CD14-positive monocyte (primary cell): Measurements from ENCODE around the gene SHISAL1. TPM values are rescaled to one million over a fixed set of nuclear protein-coding genes. Genes with fewer than 3 reads are reported as not detected.

Source experiments
- DNase-seq, 3 donors: peaks; one replicate each; pipeline ENCODE4 v3.0.0-alpha.2; 2011 to 2022
- H2AFZ ChIP-seq: 2 replicates; pipeline ENCODE4 v1.6.0; 2012; ENCODE audit warnings: mild to moderate bottlenecking, low read depth, low read length, inconsistent platforms; ENCODE audit not compliant: insufficient read depth, poor library complexity, severe bottlenecking
- H3K27ac ChIP-seq, 2 donors: 1 replicate in 1 of 2; 2 replicates in 1 of 2; pipeline ENCODE4 v1.5.1; 2012 to 2013; ENCODE audit warnings: low read length in 2 of 2, control low read depth in 1 of 2, inconsistent platforms in 1 of 2, low read depth in 1 of 2, mild to moderate bottlenecking in 1 of 2
- H3K27me3 ChIP-seq, 2 donors: one replicate each; pipeline versions ENCODE4 v1.6.0 to v1.6.1; 2011 to 2013; ENCODE audit warnings: low read length in 2 of 2; ENCODE audit not compliant: control insufficient read depth in 2 of 2, insufficient read depth in 2 of 2
- H3K36me3 ChIP-seq, 2 donors: replicated peaks in 1 of 2; 1 replicate in 1 of 2; 2 replicates in 1 of 2; pipeline versions ENCODE4 v1.5.1 to v1.6.1; 2012 to 2013; ENCODE audit warnings: low read length in 2 of 2, control low read depth in 1 of 2, inconsistent platforms in 1 of 2, mild to moderate bottlenecking in 1 of 2; ENCODE audit not compliant: insufficient read depth in 2 of 2, control insufficient read depth in 1 of 2
- H3K4me1 ChIP-seq, 2 donors: 1 replicate in 1 of 2; 2 replicates in 1 of 2; pipeline versions ENCODE4 v1.5.1 to v1.6.1; 2012 to 2013; ENCODE audit warnings: low read length in 2 of 2, control low read depth in 1 of 2, inconsistent platforms in 1 of 2, mild to moderate bottlenecking in 1 of 2, moderate library complexity in 1 of 2; ENCODE audit not compliant: insufficient read depth in 2 of 2, control insufficient read depth in 1 of 2
- H3K4me2 ChIP-seq: replicated peaks from 2 replicates; pipeline ENCODE3; 2012; ENCODE audit warnings: low read length, moderate library complexity, mild to moderate bottlenecking; ENCODE audit not compliant: poor library complexity, severe bottlenecking; ENCODE audit errors: extremely low read depth
- H3K4me3 ChIP-seq, 3 experiments: fragments of 200-600 bp in 1 of 3; sonication (generic) in 1 of 3; replicated peaks in 1 of 3; 1 replicate in 2 of 3; 2 replicates in 1 of 3; pipeline ENCODE4 v1.5.1; 2011 to 2013; ENCODE audit warnings: low read length in 3 of 3, mild to moderate bottlenecking in 3 of 3, control low read depth in 2 of 3, low read depth in 2 of 3, inconsistent platforms in 1 of 3, moderate library complexity in 1 of 3
- H3K79me2 ChIP-seq: 2 replicates; pipeline ENCODE4 v1.6.0; 2012; ENCODE audit warnings: mild to moderate bottlenecking, control low read depth, inconsistent platforms, low read length, moderate library complexity; ENCODE audit not compliant: insufficient read depth
- H3K9ac ChIP-seq: 2 replicates; pipeline ENCODE4 v1.6.0; 2017; ENCODE audit warnings: low read length, mild to moderate bottlenecking; ENCODE audit not compliant: insufficient read depth, poor library complexity, severe bottlenecking
- H3K9me3 ChIP-seq, 2 donors: replicated peaks in 1 of 2; 1 replicate in 1 of 2; 2 replicates in 1 of 2; pipeline versions ENCODE4 v1.5.1 to v1.6.1; 2012 to 2013; ENCODE audit warnings: low read length in 2 of 2, control low read depth in 1 of 2; ENCODE audit not compliant: control insufficient read depth in 1 of 2, insufficient read depth in 1 of 2
- H4K20me1 ChIP-seq: 2 replicates; pipeline ENCODE4 v1.6.0; 2012; ENCODE audit warnings: mild to moderate bottlenecking, low read length, control low read depth, moderate library complexity; ENCODE audit not compliant: insufficient read depth
- H3K27ac Mint-ChIP-seq, 7 donors: one replicate each; pipeline ENCODE4 v1.8.0; 2020; ENCODE audit warnings: mild to moderate bottlenecking in 7 of 7, mixed read lengths in 7 of 7, moderate library complexity in 6 of 7, inconsistent platforms in 2 of 7
- H3K27me3 Mint-ChIP-seq, 3 donors: one replicate each; pipeline ENCODE4 v1.8.0; 2021 to 2022; ENCODE audit warnings: low read depth in 3 of 3, mild to moderate bottlenecking in 3 of 3, mixed read lengths in 3 of 3, moderate library complexity in 3 of 3, inconsistent platforms in 1 of 3
- H3K36me3 Mint-ChIP-seq, 2 donors: one replicate each; pipeline ENCODE4 v1.8.0; 2020; ENCODE audit warnings: mixed read lengths in 2 of 2, inconsistent platforms in 1 of 2, mild to moderate bottlenecking in 1 of 2
- H3K4me1 Mint-ChIP-seq: one replicate; pipeline ENCODE4 v1.8.0; 2020; ENCODE audit warnings: mild to moderate bottlenecking, mixed read lengths
- H3K4me3 Mint-ChIP-seq, 2 donors: one replicate each; pipeline ENCODE4 v1.8.0; 2020; ENCODE audit warnings: mild to moderate bottlenecking in 2 of 2, mixed read lengths in 2 of 2, moderate library complexity in 1 of 2
- H3K9me3 Mint-ChIP-seq, 7 donors: one replicate each; pipeline ENCODE4 v1.8.0; 2020 to 2022; ENCODE audit warnings: mixed read lengths in 7 of 7, mild to moderate bottlenecking in 6 of 7, moderate library complexity in 6 of 7, inconsistent platforms in 2 of 7
- WGBS: methylation state at CpG from one replicate; pipeline ENCODE4 v1.1.5; 2013; ENCODE audit warnings: missing lambda C conversion rate; ENCODE audit not compliant: insufficient coverage; 5-methylcytosine and 5-hydroxymethylcytosine counted together
- intact Hi-C, 2 donors: fragments of 100-400 bp; cut with micrococcal nuclease; formaldehyde crosslinking; loops; one replicate each; pipeline versions ENCODE4 v1.15.0 to v1.15.1; 2023
- polyA plus RNA-seq, 3 donors: library from polyadenylated mRNA; depleted of rRNA in 1 of 3; unstranded in 2 of 3; stranded (reverse) in 1 of 3; fragments of 300-500 nt in 2 of 3; fragments of >200 nt in 1 of 3; fragmentation: Illumina TruSeq in 2 of 3; gene quantifications; 1 replicate in 2 of 3; 2 replicates in 1 of 3; pipeline ENCODE4 v1.2.3, GENCODE V29; 2012 to 2021
- TF ChIP-seq, protein P1 (sequence below): fragments of 200-600 bp; IDR thresholded peaks from one replicate; pipeline ENCODE4 v1.8.0; 2022; ENCODE audit warnings: antibody characterized with exemption, mild to moderate bottlenecking

SHISAL1 gene
- polyA plus RNA-seq, 3 donors, result not detected

DNA sequence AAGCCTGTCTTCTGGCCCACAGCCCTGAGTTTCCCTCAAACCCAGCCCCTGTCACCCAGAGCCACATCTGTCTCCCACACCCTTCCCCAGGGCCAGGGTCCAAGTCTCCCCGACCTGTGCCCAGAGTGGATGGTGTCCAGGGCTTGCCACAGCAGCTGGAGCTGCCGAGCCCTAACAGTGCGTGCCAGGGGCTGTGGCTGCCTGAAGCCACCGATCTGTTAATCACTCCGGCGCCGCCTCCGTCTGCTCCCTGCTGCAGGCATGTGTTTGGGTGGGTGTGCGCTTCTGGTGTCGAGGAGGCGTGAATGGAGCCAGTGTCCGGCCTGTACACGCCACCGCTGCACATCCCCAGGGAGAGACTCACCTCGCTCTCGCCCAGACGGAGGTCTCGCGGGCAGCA is 26.1 kb downstream of the SHISAL1 start:
- Mint-ChIP-seq H3K9me3 (peaks cover 0 to 2% (median 0%) of the 10 kb centered on the region in 7 donors), H3K4me1 (peaks cover 2% of the 10 kb centered on the region), H3K36me3 (no peaks in the 10 kb centered on the region), H3K27me3 (peaks cover 3 to 9% (median 9%) of the 10 kb centered on the region in 3 donors), H3K4me3 (no peak overlapping the region), H3K27ac (no peak overlapping the region)
- H3K27ac ChIP-seq, result no peak overlapping the region
- DNase-seq, result no peak
- no peaks in the 10 kb centered on the region for H3K36me3 ChIP-seq
- TF ChIP-seq, protein P1, sequence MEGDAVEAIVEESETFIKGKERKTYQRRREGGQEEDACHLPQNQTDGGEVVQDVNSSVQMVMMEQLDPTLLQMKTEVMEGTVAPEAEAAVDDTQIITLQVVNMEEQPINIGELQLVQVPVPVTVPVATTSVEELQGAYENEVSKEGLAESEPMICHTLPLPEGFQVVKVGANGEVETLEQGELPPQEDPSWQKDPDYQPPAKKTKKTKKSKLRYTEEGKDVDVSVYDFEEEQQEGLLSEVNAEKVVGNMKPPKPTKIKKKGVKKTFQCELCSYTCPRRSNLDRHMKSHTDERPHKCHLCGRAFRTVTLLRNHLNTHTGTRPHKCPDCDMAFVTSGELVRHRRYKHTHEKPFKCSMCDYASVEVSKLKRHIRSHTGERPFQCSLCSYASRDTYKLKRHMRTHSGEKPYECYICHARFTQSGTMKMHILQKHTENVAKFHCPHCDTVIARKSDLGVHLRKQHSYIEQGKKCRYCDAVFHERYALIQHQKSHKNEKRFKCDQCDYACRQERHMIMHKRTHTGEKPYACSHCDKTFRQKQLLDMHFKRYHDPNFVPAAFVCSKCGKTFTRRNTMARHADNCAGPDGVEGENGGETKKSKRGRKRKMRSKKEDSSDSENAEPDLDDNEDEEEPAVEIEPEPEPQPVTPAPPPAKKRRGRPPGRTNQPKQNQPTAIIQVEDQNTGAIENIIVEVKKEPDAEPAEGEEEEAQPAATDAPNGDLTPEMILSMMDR, result no peak
- H3K4me3 ChIP-seq, result no peak overlapping the region
- no peaks in the 10 kb centered on the region for H3K79me2 ChIP-seq
- peaks cover 0 to 7% of the 10 kb centered on the region in 2 donors for H3K4me1 ChIP-seq
- no peaks in the 10 kb centered on the region for H4K20me1 ChIP-seq
- intact Hi-C loops, result no loop called here
- no peak overlapping the region for H3K4me2 ChIP-seq
- H3K9me3 ChIP-seq, result no peaks in the 10 kb centered on the region
- H3K27me3 ChIP-seq, result no peaks in the 10 kb centered on the region
- H3K9ac ChIP-seq, result no peak overlapping the region
- WGBS, result 97% methylated on average over 19 of the region's 19 CpGs
- H2AFZ ChIP-seq, result no peak overlapping the region

DNA sequence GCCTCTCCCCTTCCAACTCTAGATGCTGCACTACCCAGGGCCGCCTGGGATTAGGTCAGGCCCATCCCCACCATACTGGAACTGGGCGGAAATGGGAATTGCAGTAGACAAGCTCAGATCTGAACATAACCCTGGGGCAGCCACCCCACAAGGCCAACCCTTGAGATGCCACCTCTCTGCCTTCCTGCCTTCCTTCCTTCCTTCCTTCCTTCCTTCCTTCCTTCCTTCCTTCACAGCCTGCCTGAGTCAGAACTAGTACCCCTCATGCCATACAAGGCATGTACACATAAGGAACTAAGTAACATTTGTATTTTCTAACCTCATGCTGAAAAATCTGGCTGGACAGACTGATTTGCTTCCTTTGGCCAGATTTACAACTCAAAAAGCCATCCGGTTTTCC is 28.0 kb downstream of the SHISAL1 start:
- no peaks in the 10 kb centered on the region for H3K9me3 ChIP-seq
- no peak for DNase-seq
- no peak overlapping the region for H3K4me2 ChIP-seq
- WGBS, result 62% methylated on average over 3 of the region's 3 CpGs
- Mint-ChIP-seq H3K36me3 (no peaks in the 10 kb centered on the region), H3K27ac (no peak overlapping the region), H3K4me3 (no peak overlapping the region), H3K9me3 (peaks cover 0 to 2% (median 0%) of the 10 kb centered on the region in 7 donors), H3K4me1 (no peaks in the 10 kb centered on the region), H3K27me3 (peaks cover 3 to 11% (median 10%) of the 10 kb centered on the region in 3 donors)
- intact Hi-C loops, result no loop called here
- no peaks in the 10 kb centered on the region for H3K27me3 ChIP-seq
- no peak overlapping the region for H3K9ac ChIP-seq
- H3K79me2 ChIP-seq, result no peaks in the 10 kb centered on the region
- no peak overlapping the region for H2AFZ ChIP-seq
- H3K27ac ChIP-seq, result no peak overlapping the region
- TF ChIP-seq, protein P1, result no peak
- no peaks in the 10 kb centered on the region for H4K20me1 ChIP-seq
- no peaks in the 10 kb centered on the region for H3K4me1 ChIP-seq
- H3K4me3 ChIP-seq, result no peak overlapping the region
- no peaks in the 10 kb centered on the region for H3K36me3 ChIP-seq
